ENCODE results near the gene FRMD3.

FRMD3 gene

GRCh38 chr9:83423815-83424707 lies 114.1 kb downstream of the FRMD3 start:
- Histone ChIP-seq H3K79me2 (ENCODE audit: insufficient read depth, low read length) (no peaks in the 10 kb centered on the region), H3K4me2 (ENCODE audit: low read depth, low read length, poor library complexity, severe bottlenecking) (no peak overlapping the region), H3K9me3 (ENCODE audit: insufficient read depth, low read depth, low read length) (no peaks in the 10 kb centered on the region), H2AFZ (ENCODE audit: low read length) (no peak overlapping the region), H3K27me3 (ENCODE audit: insufficient read depth, low read length, poor library complexity, severe bottlenecking) (no peaks in the 10 kb centered on the region), H3K9ac (ENCODE audit: low read depth, low read length, poor library complexity, severe bottlenecking) (no peak overlapping the region), H3K4me3 (ENCODE audit: low read length, poor library complexity, severe bottlenecking) (no peak overlapping the region), H3K9me2 (replicated peaks; ENCODE audit: low read depth, low read length) (no peaks in the 10 kb centered on the region), H4K20me1 (ENCODE audit: insufficient read depth, low read length, poor library complexity, severe bottlenecking) (no peaks in the 10 kb centered on the region), H3F3A (ENCODE audit: low read depth) (no peaks in the 10 kb centered on the region), H3K36me3 (ENCODE audit: insufficient read depth, low read length) (no peaks in the 10 kb centered on the region), H3K4me1 (ENCODE audit: insufficient read depth, low read length, poor library complexity, severe bottlenecking) (no peaks in the 10 kb centered on the region)
- TF ChIP-seq EZH2phosphoT487 (IDR thresholded peaks at IDR 0.05; ENCODE audit: borderline replicate concordance) (no peak), CTCF (conservative IDR thresholded peaks at IDR 0.05; ENCODE audit: low read length) (no peak)

GRCh38 chr9:83422527-83422926 lies 115.7 kb downstream of the FRMD3 start:
- Histone ChIP-seq H3K36me3 (ENCODE audit: insufficient read depth, low read length) (no peaks in the 10 kb centered on the region), H3K9me2 (replicated peaks; ENCODE audit: low read depth, low read length) (no peaks in the 10 kb centered on the region), H3K27me3 (ENCODE audit: insufficient read depth, low read length, poor library complexity, severe bottlenecking) (no peaks in the 10 kb centered on the region), H3K9me3 (ENCODE audit: insufficient read depth, low read depth, low read length) (no peaks in the 10 kb centered on the region), H2AFZ (ENCODE audit: low read length) (no peak overlapping the region), H3K79me2 (ENCODE audit: insufficient read depth, low read length) (no peaks in the 10 kb centered on the region), H3K9ac (ENCODE audit: low read depth, low read length, poor library complexity, severe bottlenecking) (no peak overlapping the region), H3K4me3 (ENCODE audit: low read length, poor library complexity, severe bottlenecking) (no peak overlapping the region), H3K4me1 (ENCODE audit: insufficient read depth, low read length, poor library complexity, severe bottlenecking) (no peaks in the 10 kb centered on the region), H3K4me2 (ENCODE audit: low read depth, low read length, poor library complexity, severe bottlenecking) (no peak overlapping the region), H4K20me1 (ENCODE audit: insufficient read depth, low read length, poor library complexity, severe bottlenecking) (no peaks in the 10 kb centered on the region), H3F3A (ENCODE audit: low read depth) (no peaks in the 10 kb centered on the region)
- TF ChIP-seq EZH2phosphoT487 (IDR thresholded peaks at IDR 0.05; ENCODE audit: borderline replicate concordance) (no peak), CTCF (conservative IDR thresholded peaks at IDR 0.05; ENCODE audit: low read length) (no peak)

DNA sequence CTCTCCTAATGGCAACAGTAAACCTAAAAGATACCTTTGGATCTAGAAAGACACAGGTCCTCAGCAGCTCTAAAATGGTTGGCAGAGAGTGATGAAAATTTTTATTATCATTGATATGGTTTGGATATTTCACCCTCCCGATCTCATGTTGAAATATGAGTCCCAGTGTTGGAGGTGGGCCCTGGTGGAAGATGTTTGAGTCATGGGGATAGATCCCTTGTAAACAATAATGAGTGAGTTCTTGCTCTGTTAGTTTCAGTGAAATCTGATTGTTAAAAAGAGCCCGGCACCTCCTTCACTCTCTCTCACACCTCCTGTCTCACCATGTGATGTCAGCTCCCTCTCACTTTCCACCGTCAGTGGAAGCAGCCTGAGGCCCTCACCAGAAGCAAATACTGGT lies 117.7 kb downstream of the FRMD3 start:
- Histone ChIP-seq H3K79me2 (ENCODE audit: insufficient read depth, low read length) (no peaks in the 10 kb centered on the region), H3K4me2 (ENCODE audit: low read depth, low read length, poor library complexity, severe bottlenecking) (no peak overlapping the region), H3K36me3 (ENCODE audit: insufficient read depth, low read length) (no peaks in the 10 kb centered on the region), H3K9me2 (replicated peaks; ENCODE audit: low read depth, low read length) (no peaks in the 10 kb centered on the region), H3K9ac (ENCODE audit: low read depth, low read length, poor library complexity, severe bottlenecking) (no peak overlapping the region), H3K4me3 (ENCODE audit: low read length, poor library complexity, severe bottlenecking) (no peak overlapping the region), H2AFZ (ENCODE audit: low read length) (no peak overlapping the region), H4K20me1 (ENCODE audit: insufficient read depth, low read length, poor library complexity, severe bottlenecking) (no peaks in the 10 kb centered on the region), H3F3A (ENCODE audit: low read depth) (no peaks in the 10 kb centered on the region), H3K4me1 (ENCODE audit: insufficient read depth, low read length, poor library complexity, severe bottlenecking) (no peaks in the 10 kb centered on the region), H3K27me3 (ENCODE audit: insufficient read depth, low read length, poor library complexity, severe bottlenecking) (no peaks in the 10 kb centered on the region), H3K9me3 (ENCODE audit: insufficient read depth, low read depth, low read length) (no peaks in the 10 kb centered on the region)
- TF ChIP-seq EZH2phosphoT487 (IDR thresholded peaks at IDR 0.05; ENCODE audit: borderline replicate concordance) (no peak), CTCF (conservative IDR thresholded peaks at IDR 0.05; ENCODE audit: low read length) (no peak)
